ENCODE results near the gene GALNT18.

The GALNT18 gene

DNA sequence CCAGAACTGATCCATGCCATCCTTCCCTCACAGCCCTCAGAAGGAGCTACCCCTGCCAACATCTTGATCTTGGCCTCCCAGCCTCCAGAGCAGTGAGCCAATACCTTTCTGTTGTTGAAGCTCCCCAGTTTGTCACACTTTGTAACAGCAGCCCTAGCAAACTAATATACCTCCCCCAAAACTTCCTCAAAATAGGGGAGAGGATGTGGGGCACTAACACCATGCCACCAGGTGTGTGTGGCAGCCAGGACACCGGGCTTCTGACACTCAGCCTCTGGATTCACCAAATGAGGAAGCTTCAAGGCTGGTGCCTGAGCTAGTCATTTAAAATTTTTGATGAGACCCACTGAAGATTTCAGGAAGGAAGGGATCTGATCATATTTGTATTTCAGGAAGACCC, 353.7 kb downstream of the GALNT18 start:
- TF ChIP-seq, protein P1, sequence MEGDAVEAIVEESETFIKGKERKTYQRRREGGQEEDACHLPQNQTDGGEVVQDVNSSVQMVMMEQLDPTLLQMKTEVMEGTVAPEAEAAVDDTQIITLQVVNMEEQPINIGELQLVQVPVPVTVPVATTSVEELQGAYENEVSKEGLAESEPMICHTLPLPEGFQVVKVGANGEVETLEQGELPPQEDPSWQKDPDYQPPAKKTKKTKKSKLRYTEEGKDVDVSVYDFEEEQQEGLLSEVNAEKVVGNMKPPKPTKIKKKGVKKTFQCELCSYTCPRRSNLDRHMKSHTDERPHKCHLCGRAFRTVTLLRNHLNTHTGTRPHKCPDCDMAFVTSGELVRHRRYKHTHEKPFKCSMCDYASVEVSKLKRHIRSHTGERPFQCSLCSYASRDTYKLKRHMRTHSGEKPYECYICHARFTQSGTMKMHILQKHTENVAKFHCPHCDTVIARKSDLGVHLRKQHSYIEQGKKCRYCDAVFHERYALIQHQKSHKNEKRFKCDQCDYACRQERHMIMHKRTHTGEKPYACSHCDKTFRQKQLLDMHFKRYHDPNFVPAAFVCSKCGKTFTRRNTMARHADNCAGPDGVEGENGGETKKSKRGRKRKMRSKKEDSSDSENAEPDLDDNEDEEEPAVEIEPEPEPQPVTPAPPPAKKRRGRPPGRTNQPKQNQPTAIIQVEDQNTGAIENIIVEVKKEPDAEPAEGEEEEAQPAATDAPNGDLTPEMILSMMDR (IDR thresholded peaks at IDR 0.05; ENCODE audit: insufficient read depth, low read length, poor library complexity, severe bottlenecking), result no peak
- TF ChIP-seq EZH2phosphoT487 (conservative IDR thresholded peaks at IDR 0.05; ENCODE audit: low read length), result no peak
- no peak overlapping the region for H3K27ac ChIP-seq (ENCODE audit: low read depth, low read length)
- H4K20me1 ChIP-seq (ENCODE audit: low read depth, low read length), result no peaks in the 10 kb centered on the region
- no peaks in the 10 kb centered on the region for H3K27me3 ChIP-seq (ENCODE audit: low read length)
- no peak overlapping the region for H2AFZ ChIP-seq (ENCODE audit: low read depth, low read length, severe bottlenecking)
- H3K4me3 ChIP-seq (ENCODE audit: insufficient read depth, low read length, poor library complexity, severe bottlenecking), result no peak overlapping the region
- no peak overlapping the region for H3K9ac ChIP-seq (ENCODE audit: low read length)
- no peaks in the 10 kb centered on the region for H3F3A ChIP-seq (ENCODE audit: insufficient read depth)
- H3K9me3 ChIP-seq (ENCODE audit: insufficient read depth, low read length), result no peaks in the 10 kb centered on the region
- no peaks in the 10 kb centered on the region for H3K9me2 ChIP-seq (replicated peaks; ENCODE audit: insufficient read depth, low read length)
- no peaks in the 10 kb centered on the region for H3K36me3 ChIP-seq (ENCODE audit: low read length)
- H3K4me2 ChIP-seq (ENCODE audit: low read depth, low read length, poor library complexity, severe bottlenecking), result no peak overlapping the region
- H3K79me2 ChIP-seq (ENCODE audit: insufficient read depth, low read length), result no peaks in the 10 kb centered on the region

DNA sequence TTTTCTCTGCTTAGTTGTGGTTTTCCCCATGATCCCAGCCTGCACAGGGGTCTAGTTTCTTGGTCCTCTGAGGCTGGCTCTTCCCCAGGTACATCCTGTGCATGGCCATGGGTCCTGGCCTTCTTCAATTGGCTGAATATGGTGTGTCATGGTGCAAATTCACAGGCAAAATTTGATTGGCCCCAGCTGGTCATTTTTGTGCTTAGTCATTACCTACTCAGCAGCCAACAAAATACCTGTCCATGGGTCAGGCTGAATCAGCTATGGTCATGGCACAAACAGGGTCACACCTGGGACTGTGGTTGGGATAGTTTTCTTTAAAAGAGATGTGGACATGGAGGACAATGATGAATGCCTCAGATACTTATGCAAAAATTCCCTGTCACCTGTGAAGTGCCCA, 354.5 kb downstream of the GALNT18 start:
- Histone ChIP-seq H3K4me2 (ENCODE audit: low read depth, low read length, poor library complexity, severe bottlenecking) (no peak overlapping the region), H3K4me3 (ENCODE audit: insufficient read depth, low read length, poor library complexity, severe bottlenecking) (no peak overlapping the region), H3K36me3 (ENCODE audit: low read length) (no peaks in the 10 kb centered on the region), H4K20me1 (ENCODE audit: low read depth, low read length) (no peaks in the 10 kb centered on the region), H2AFZ (ENCODE audit: low read depth, low read length, severe bottlenecking) (no peak overlapping the region), H3K27me3 (ENCODE audit: low read length) (no peaks in the 10 kb centered on the region), H3F3A (ENCODE audit: insufficient read depth) (no peaks in the 10 kb centered on the region), H3K27ac (ENCODE audit: low read depth, low read length) (no peak overlapping the region), H3K9me3 (ENCODE audit: insufficient read depth, low read length) (no peaks in the 10 kb centered on the region), H3K9ac (ENCODE audit: low read length) (no peak overlapping the region), H3K9me2 (replicated peaks; ENCODE audit: insufficient read depth, low read length) (no peaks in the 10 kb centered on the region), H3K79me2 (ENCODE audit: insufficient read depth, low read length) (no peaks in the 10 kb centered on the region)
- TF ChIP-seq, protein P1 (IDR thresholded peaks at IDR 0.05; ENCODE audit: insufficient read depth, low read length, poor library complexity, severe bottlenecking), result no peak
- TF ChIP-seq EZH2phosphoT487 (conservative IDR thresholded peaks at IDR 0.05; ENCODE audit: low read length), result no peak

DNA sequence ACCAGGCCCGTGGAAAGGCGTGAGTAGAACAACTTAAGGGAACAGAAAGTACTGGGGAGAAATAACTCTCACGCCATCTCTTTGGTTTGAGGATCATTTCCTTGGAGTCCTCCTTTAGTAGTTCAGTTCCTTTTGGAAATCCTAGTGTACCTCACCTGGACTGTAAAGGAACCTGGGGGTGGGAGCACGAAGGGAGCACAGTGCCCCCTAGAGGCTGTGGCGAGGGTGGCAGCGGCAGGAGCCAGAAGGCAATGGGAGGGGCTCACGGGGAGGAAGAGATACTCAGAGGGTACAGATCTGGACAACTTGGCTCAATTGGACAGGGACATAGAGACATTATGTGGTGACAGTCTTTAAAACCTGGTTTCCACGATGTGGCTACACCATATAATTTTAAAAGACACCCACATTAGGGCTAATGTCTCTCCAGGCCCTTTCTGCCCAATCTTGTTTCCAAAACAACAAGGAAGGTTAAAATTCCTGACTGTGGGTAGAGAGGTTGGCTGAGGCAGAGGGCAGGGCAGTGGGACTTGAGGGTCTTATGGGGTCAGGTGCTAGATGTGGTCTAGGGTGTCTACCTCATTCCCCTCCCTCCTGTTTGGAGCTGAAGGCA, 355.7 kb downstream of the GALNT18 start:
- H3K9me2 ChIP-seq (replicated peaks; ENCODE audit: insufficient read depth, low read length), result no peaks in the 10 kb centered on the region
- H3K27me3 ChIP-seq (ENCODE audit: low read length), result no peaks in the 10 kb centered on the region
- no peaks in the 10 kb centered on the region for H3K79me2 ChIP-seq (ENCODE audit: insufficient read depth, low read length)
- H4K20me1 ChIP-seq (ENCODE audit: low read depth, low read length), result no peaks in the 10 kb centered on the region
- no peak overlapping the region for H3K27ac ChIP-seq (ENCODE audit: low read depth, low read length)
- no peak overlapping the region for H3K4me3 ChIP-seq (ENCODE audit: insufficient read depth, low read length, poor library complexity, severe bottlenecking)
- no peak overlapping the region for H3K9ac ChIP-seq (ENCODE audit: low read length)
- TF ChIP-seq EZH2phosphoT487 (conservative IDR thresholded peaks at IDR 0.05; ENCODE audit: low read length), result no peak
- TF ChIP-seq, protein P1 (IDR thresholded peaks at IDR 0.05; ENCODE audit: insufficient read depth, low read length, poor library complexity, severe bottlenecking), result peak; percentile 99
- no peaks in the 10 kb centered on the region for H3K9me3 ChIP-seq (ENCODE audit: insufficient read depth, low read length)
- no peak overlapping the region for H2AFZ ChIP-seq (ENCODE audit: low read depth, low read length, severe bottlenecking)
- H3K4me2 ChIP-seq (ENCODE audit: low read depth, low read length, poor library complexity, severe bottlenecking), result no peak overlapping the region
- no peaks in the 10 kb centered on the region for H3K36me3 ChIP-seq (ENCODE audit: low read length)
- H3F3A ChIP-seq (ENCODE audit: insufficient read depth), result no peaks in the 10 kb centered on the region

All from SU-DHL-6 (cell line).